Prostate gland (tissue), 2 donors: Measurements from ENCODE around the gene RIMBP2.
"Not testable (repeated sequence)": the region's sequence is repeated elsewhere in the genome, so short reads cannot be mapped to it uniquely, and the experiment has no call there.

Experiments
- POLR2AphosphoS5 ChIP-seq: sonication (generic); formaldehyde crosslinking; IDR thresholded peaks from one replicate; pipeline ENCODE4 v1.6.1; 2017; ENCODE audit warnings: antibody characterized with exemption
- TF ChIP-seq, protein P1 (sequence below), 4 experiments: fragments of 200-600 bp in 2 of 4; fragments of 450-650 bp in 2 of 4; sonication (generic) in 2 of 4; IDR thresholded peaks; 1 replicate in 3 of 4; 2 replicates in 1 of 4; pipeline ENCODE4 v1.5.1; 2016 to 2019; ENCODE audit warnings: antibody characterized with exemption in 4 of 4, mild to moderate bottlenecking in 2 of 4, moderate library complexity in 2 of 4

GRCh38 chr12:130646191-130646590 lies 69.9 kb downstream of the RIMBP2 start:
- TF ChIP-seq, protein P1, sequence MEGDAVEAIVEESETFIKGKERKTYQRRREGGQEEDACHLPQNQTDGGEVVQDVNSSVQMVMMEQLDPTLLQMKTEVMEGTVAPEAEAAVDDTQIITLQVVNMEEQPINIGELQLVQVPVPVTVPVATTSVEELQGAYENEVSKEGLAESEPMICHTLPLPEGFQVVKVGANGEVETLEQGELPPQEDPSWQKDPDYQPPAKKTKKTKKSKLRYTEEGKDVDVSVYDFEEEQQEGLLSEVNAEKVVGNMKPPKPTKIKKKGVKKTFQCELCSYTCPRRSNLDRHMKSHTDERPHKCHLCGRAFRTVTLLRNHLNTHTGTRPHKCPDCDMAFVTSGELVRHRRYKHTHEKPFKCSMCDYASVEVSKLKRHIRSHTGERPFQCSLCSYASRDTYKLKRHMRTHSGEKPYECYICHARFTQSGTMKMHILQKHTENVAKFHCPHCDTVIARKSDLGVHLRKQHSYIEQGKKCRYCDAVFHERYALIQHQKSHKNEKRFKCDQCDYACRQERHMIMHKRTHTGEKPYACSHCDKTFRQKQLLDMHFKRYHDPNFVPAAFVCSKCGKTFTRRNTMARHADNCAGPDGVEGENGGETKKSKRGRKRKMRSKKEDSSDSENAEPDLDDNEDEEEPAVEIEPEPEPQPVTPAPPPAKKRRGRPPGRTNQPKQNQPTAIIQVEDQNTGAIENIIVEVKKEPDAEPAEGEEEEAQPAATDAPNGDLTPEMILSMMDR (IDR thresholded peaks at IDR 0.05): not testable (repeated sequence)
- TF ChIP-seq POLR2AphosphoS5: not testable (repeated sequence)
